Fibroblast of lung (primary cell): ENCODE results near the gene NINJ2. TPM values are rescaled to one million over a fixed set of nuclear protein-coding genes. Genes with fewer than 3 reads are reported as not detected.

Experiments
- DNase-seq, 2 donors: peaks; one replicate each; pipeline versions ENCODE4 v3.0.0 to v3.0.0-alpha.2; 2010; ENCODE audit warnings: low read depth in 2 of 2
- H2AFZ ChIP-seq: 2 replicates; pipeline ENCODE4 v1.5.1; 2012; ENCODE audit warnings: low read length, control low read depth, inconsistent platforms
- H3K27ac ChIP-seq: 2 replicates; pipeline ENCODE4 v1.5.1; 2011; ENCODE audit warnings: low read length, control low read depth; ENCODE audit not compliant: insufficient read depth
- H3K27me3 ChIP-seq: 2 replicates; pipeline ENCODE4 v1.5.1; 2011; ENCODE audit warnings: mild to moderate bottlenecking, low read length; ENCODE audit not compliant: control insufficient read depth, insufficient read depth
- H3K36me3 ChIP-seq: 2 replicates; pipeline ENCODE4 v1.5.1; 2011; ENCODE audit warnings: low read length; ENCODE audit not compliant: control insufficient read depth, insufficient read depth
- H3K4me1 ChIP-seq: 2 replicates; pipeline ENCODE4 v1.5.1; 2011; ENCODE audit warnings: low read length; ENCODE audit not compliant: control insufficient read depth, insufficient read depth; ENCODE audit errors: extremely low read depth
- H3K4me2 ChIP-seq: 2 replicates; pipeline ENCODE4 v1.5.1; 2011; ENCODE audit warnings: low read length, control low read depth; ENCODE audit not compliant: insufficient read depth; ENCODE audit errors: extremely low read depth
- H3K4me3 ChIP-seq, 4 experiments: fragments of 200-600 bp in 1 of 4; sonication (generic) in 1 of 4; replicated peaks in 1 of 4; 2 replicates each; pipeline ENCODE4 v1.5.1; 2011 to 2016; ENCODE audit warnings: low read length in 4 of 4, low read depth in 3 of 4, mild to moderate bottlenecking in 3 of 4, control low read depth in 2 of 4, inconsistent platforms in 1 of 4, mixed read lengths in 1 of 4; ENCODE audit not compliant: insufficient read depth in 1 of 4; ENCODE audit errors: control extremely low read depth in 1 of 4
- H3K79me2 ChIP-seq: 2 replicates; pipeline ENCODE4 v1.5.1; 2012; ENCODE audit warnings: mild to moderate bottlenecking, low read length, inconsistent platforms; ENCODE audit not compliant: control insufficient read depth, insufficient read depth
- H3K9ac ChIP-seq: 2 replicates; pipeline ENCODE4 v1.5.1; 2011; ENCODE audit warnings: mild to moderate bottlenecking, low read length, control low read depth; ENCODE audit not compliant: insufficient read depth
- H3K9me3 ChIP-seq: 2 replicates; pipeline ENCODE4 v1.5.1; 2012; ENCODE audit warnings: low read depth, low read length; ENCODE audit not compliant: control insufficient read depth, insufficient read depth
- H4K20me1 ChIP-seq: 2 replicates; pipeline ENCODE4 v1.5.1; 2011; ENCODE audit warnings: low read length; ENCODE audit not compliant: control insufficient read depth, insufficient read depth; ENCODE audit errors: extremely low read depth
- EZH2 ChIP-seq: IDR thresholded peaks from 2 replicates; pipeline ENCODE4 v1.5.1; 2012; ENCODE audit warnings: low read length, control low read depth, mild to moderate bottlenecking; ENCODE audit errors: missing control alignments
- polyA plus RNA-seq, 2 donors: library from polyadenylated mRNA; depleted of rRNA in 1 of 2; stranded (reverse) in 1 of 2; unstranded in 1 of 2; fragments of >200 nt; gene quantifications; 2 replicates each; pipeline ENCODE4 v1.2.1, GENCODE V29; 2011 to 2012; ENCODE audit warnings: missing spikeins in 1 of 2
- total RNA-seq: library from RNA; depleted of rRNA; stranded (reverse); fragments of >200 nt; gene quantifications from 2 replicates; pipeline ENCODE4 v1.2.1, GENCODE V29; 2014
- TF ChIP-seq, protein P1 (sequence below), 2 donors: IDR thresholded peaks in 1 of 2; conservative IDR thresholded peaks in 1 of 2; 1 replicate in 1 of 2; 2 replicates in 1 of 2; pipeline ENCODE4 v1.5.1; 2011 to 2012; ENCODE audit warnings: low read length in 2 of 2, control low read depth in 1 of 2, inconsistent platforms in 1 of 2, low read depth in 1 of 2, mild to moderate bottlenecking in 1 of 2

The NINJ2 gene
- total and polyA plus RNA-seq, 2 donors (not counting 1 experiment from before 2014, with no cell fraction given): 0.35 to 0.66 TPM

DNA sequence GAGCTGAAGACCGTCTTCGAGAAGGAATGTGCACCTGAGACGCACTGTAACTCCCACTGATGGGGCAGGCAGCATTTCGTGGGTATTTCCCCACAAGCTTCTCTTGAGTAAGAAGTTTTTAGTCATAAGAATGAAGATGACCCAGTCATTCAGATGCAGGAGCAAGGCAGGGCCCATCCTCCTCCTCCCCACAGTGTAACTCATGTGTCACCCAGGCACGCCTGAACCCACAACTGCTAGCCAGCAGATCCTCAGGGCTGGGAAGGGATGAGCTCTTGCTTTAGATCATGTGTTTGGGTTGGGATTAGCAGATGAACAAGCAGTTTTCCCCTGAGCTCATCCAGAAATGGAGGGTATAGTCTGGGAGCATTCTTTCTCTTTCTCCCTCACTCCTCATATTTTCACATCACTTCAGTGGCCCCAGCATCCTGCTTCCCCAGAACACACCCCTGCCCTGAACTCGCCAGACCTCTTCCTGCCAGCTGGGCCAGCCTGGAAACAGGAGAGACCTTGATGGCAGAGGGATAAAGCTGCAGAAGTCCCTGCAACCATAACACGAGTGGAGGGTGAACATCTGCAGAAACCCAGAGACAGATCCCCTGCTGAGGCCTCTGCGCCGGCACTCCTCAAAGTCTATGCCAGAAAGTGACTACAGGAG, 130.2 kb downstream of the NINJ2 start:
- TF ChIP-seq EZH2: no peak
- TF ChIP-seq, protein P1, sequence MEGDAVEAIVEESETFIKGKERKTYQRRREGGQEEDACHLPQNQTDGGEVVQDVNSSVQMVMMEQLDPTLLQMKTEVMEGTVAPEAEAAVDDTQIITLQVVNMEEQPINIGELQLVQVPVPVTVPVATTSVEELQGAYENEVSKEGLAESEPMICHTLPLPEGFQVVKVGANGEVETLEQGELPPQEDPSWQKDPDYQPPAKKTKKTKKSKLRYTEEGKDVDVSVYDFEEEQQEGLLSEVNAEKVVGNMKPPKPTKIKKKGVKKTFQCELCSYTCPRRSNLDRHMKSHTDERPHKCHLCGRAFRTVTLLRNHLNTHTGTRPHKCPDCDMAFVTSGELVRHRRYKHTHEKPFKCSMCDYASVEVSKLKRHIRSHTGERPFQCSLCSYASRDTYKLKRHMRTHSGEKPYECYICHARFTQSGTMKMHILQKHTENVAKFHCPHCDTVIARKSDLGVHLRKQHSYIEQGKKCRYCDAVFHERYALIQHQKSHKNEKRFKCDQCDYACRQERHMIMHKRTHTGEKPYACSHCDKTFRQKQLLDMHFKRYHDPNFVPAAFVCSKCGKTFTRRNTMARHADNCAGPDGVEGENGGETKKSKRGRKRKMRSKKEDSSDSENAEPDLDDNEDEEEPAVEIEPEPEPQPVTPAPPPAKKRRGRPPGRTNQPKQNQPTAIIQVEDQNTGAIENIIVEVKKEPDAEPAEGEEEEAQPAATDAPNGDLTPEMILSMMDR (conservative IDR thresholded peaks at IDR 0.05 in 1 of 2, IDR thresholded peaks at IDR 0.05 in 1 of 2; ENCODE audit: low read depth in 1 of 2, low read length in 2 of 2): no peak
- H3K9ac ChIP-seq: no peak overlapping the region
- no peak overlapping the region for H3K27ac ChIP-seq
- H4K20me1 ChIP-seq: no peaks in the 10 kb centered on the region
- peak in 1 of 2 donors; percentile 69 for DNase-seq
- H3K27me3 ChIP-seq: peaks cover 2% of the 10 kb centered on the region
- H2AFZ ChIP-seq: no peak overlapping the region
- no peaks in the 10 kb centered on the region for H3K79me2 ChIP-seq
- H3K4me1 ChIP-seq: no peaks in the 10 kb centered on the region
- no peak overlapping the region for H3K4me2 ChIP-seq
- no peak overlapping the region for H3K4me3 ChIP-seq
- no peaks in the 10 kb centered on the region for H3K36me3 ChIP-seq
- H3K9me3 ChIP-seq: no peaks in the 10 kb centered on the region

DNA sequence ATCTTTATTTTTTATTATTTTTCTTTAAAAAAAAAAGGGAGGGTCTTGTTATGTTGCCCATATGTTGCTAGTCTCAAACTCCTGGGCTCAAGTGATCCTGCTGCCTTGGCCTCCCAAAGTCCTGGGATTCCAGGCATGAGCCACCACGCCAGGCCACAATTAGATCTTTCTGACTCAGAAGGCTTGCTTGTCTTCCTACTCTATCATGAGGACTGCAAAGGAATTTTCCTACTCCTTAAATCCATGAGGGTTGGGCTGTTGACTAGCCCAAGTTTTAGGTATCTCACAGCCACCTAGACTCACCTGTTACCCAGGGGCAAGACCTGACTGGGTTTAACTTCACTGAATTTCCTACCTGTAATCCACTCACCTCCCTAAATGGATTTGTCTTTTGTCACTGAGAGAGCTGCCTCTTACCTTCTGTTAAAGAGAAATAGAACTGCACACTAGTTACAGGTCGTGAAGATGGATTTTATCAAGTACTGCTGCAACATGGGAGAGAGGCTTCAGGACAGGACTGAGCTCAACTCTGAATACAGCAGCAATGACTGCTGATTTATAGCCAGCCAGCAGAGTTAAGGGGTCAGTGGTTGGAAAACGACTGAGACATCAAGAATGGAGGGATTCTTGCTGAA, 131.2 kb downstream of the NINJ2 start:
- Histone ChIP-seq H2AFZ (no peak overlapping the region), H3K9ac (no peak overlapping the region), H3K36me3 (no peaks in the 10 kb centered on the region), H3K79me2 (no peaks in the 10 kb centered on the region), H3K27me3 (peaks cover 2% of the 10 kb centered on the region), H3K9me3 (no peaks in the 10 kb centered on the region), H3K4me2 (no peak overlapping the region), H3K4me3 (no peak overlapping the region), H3K27ac (no peak overlapping the region), H3K4me1 (no peaks in the 10 kb centered on the region), H4K20me1 (no peaks in the 10 kb centered on the region)
- no peak for TF ChIP-seq EZH2
- TF ChIP-seq, protein P1 (conservative IDR thresholded peaks at IDR 0.05 in 1 of 2, IDR thresholded peaks at IDR 0.05 in 1 of 2; ENCODE audit: low read depth in 1 of 2, low read length in 2 of 2): no peak
- DNase-seq: peak in 1 of 2 donors; percentile 62

DNA sequence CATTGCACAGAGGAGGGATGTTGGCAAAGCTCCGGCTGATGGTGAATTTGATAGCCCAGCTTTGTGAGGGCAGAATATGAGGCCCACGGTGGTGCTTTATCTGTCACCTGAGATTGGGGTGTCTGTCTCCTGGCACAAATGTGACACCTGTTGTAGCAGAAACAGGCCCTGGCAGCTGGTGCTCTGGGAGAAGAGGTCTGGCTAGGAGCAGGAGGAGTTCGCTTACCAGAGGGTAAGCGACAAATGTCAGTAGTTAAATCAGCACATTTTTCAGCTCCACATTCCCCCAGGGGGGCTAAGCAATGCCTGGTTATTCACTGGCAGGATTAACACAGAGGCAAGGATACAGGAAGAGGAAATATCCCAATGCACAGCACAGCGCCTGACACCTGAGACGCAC, 132.4 kb downstream of the NINJ2 start:
- no peak for DNase-seq
- TF ChIP-seq EZH2: no peak
- TF ChIP-seq, protein P1 (conservative IDR thresholded peaks at IDR 0.05 in 1 of 2, IDR thresholded peaks at IDR 0.05 in 1 of 2; ENCODE audit: low read depth in 1 of 2, low read length in 2 of 2): no peak
- no peak overlapping the region for H3K4me3 ChIP-seq
- H2AFZ ChIP-seq: no peak overlapping the region
- no peaks in the 10 kb centered on the region for H3K9me3 ChIP-seq
- H3K9ac ChIP-seq: no peak overlapping the region
- H3K4me1 ChIP-seq: no peaks in the 10 kb centered on the region
- H3K27ac ChIP-seq: no peak overlapping the region
- H3K36me3 ChIP-seq: no peaks in the 10 kb centered on the region
- peaks cover 4% of the 10 kb centered on the region for H3K27me3 ChIP-seq
- no peak overlapping the region for H3K4me2 ChIP-seq
- H3K79me2 ChIP-seq: no peaks in the 10 kb centered on the region
- no peaks in the 10 kb centered on the region for H4K20me1 ChIP-seq
